GM18520 (cell line): ENCODE data around the gene ADGRB3.
"Not testable (repeated sequence)": the region's sequence is repeated elsewhere in the genome, so short reads cannot be mapped to it uniquely, and the experiment has no call there.

ENCODE experiments used
- ATAC-seq: cut with Tn5 transposase; IDR thresholded peaks from one replicate; pipeline ENCODE4 v1.9.1; 2021; ENCODE audit not compliant: unreplicated experiment

ADGRB3 gene

GRCh38 chr6:69105288-69105687 is 470.2 kb downstream of the ADGRB3 start:
- no peak for ATAC-seq

- ATAC-seq = no peak
Observed at GRCh38 chr6:69106511-69106910, 471.4 kb downstream of the ADGRB3 start.

- no peak for ATAC-seq
Observed at GRCh38 chr6:69111301-69111700, 476.2 kb downstream of the ADGRB3 start.

GRCh38 chr6:69116658-69117057 is 481.6 kb downstream of the ADGRB3 start:
- no peak for ATAC-seq

- ATAC-seq = not testable (repeated sequence)
Observed at GRCh38 chr6:69121461-69122406, 486.7 kb downstream of the ADGRB3 start.

GRCh38 chr6:69122407-69122773 is 487.3 kb downstream of the ADGRB3 start:
- no peak for ATAC-seq

GRCh38 chr6:69128411-69128810 is 493.3 kb downstream of the ADGRB3 start:
- no peak for ATAC-seq

- ATAC-seq = no peak
Observed at GRCh38 chr6:69129046-69129445, 494.0 kb downstream of the ADGRB3 start.

GRCh38 chr6:69135927-69136326 is 500.8 kb downstream of the ADGRB3 start:
- ATAC-seq = no peak

GRCh38 chr6:69138148-69138547 is 503.1 kb downstream of the ADGRB3 start:
- ATAC-seq = no peak

- ATAC-seq = no peak
Observed at GRCh38 chr6:69138893-69139494, 503.9 kb downstream of the ADGRB3 start.

- ATAC-seq = no peak
Observed at GRCh38 chr6:69145062-69145461, 510.0 kb downstream of the ADGRB3 start.

GRCh38 chr6:69146385-69146784 is 511.3 kb downstream of the ADGRB3 start:
- ATAC-seq = no peak

GRCh38 chr6:69155467-69155866 is 520.4 kb downstream of the ADGRB3 start:
- no peak for ATAC-seq

GRCh38 chr6:69162811-69163210 is 527.7 kb downstream of the ADGRB3 start:
- ATAC-seq = no peak

- no peak for ATAC-seq
Observed at GRCh38 chr6:69164564-69165229, 529.6 kb downstream of the ADGRB3 start.

- no peak for ATAC-seq
Observed at GRCh38 chr6:69179681-69180080, 544.6 kb downstream of the ADGRB3 start.

GRCh38 chr6:69180361-69181067 is 545.4 kb downstream of the ADGRB3 start:
- no peak for ATAC-seq

- no peak for ATAC-seq
Observed at GRCh38 chr6:69181964-69182363, 546.9 kb downstream of the ADGRB3 start.

GRCh38 chr6:69185276-69185675 is 550.2 kb downstream of the ADGRB3 start:
- no peak for ATAC-seq

GRCh38 chr6:69202768-69203167 is 567.7 kb downstream of the ADGRB3 start:
- no peak for ATAC-seq
